OCI-LY7 (cell line): ENCODE results near the gene MCM10.

ENCODE experiments used
- CTCF ChIP-seq: fragments of 200-600 bp; sonication (generic); conservative IDR thresholded peaks from 2 replicates; pipeline ENCODE4 v1.5.1; 2014; ENCODE audit warnings: mild to moderate bottlenecking, antibody characterized with exemption, low read length, moderate library complexity, mixed read lengths
- EZH2phosphoT487 ChIP-seq: fragments of 200-600 bp; sonication (generic); IDR thresholded peaks from 2 replicates; pipeline ENCODE4 v1.6.1; 2018; ENCODE audit warnings: low read depth, borderline replicate concordance, mild to moderate bottlenecking, mixed run types, antibody characterized with exemption, low read length, moderate library complexity, mixed read lengths

GRCh38 chr10:13120786-13121499 lies 40.4 kb upstream of the MCM10 start:
- no peak for TF ChIP-seq CTCF
- TF ChIP-seq EZH2phosphoT487 = no peak
